ENCODE measurements around the gene GAREM1.
"Not testable (repeated sequence)": the region's sequence is repeated elsewhere in the genome, so short reads cannot be mapped to it uniquely, and the experiment has no call there.

Gene GAREM1

GRCh38 chr18:32470714-32471633, at the start of gene GAREM1:
GAREM1 (minus strand) TSS chr18:32470882; CDS start chr18:32470428, 454 bp downstream.
- intact Hi-C loops (cut with micrococcal nuclease): loop anchor here (5.0 kb wide), 2 partner anchors 184 to 314 kb away; no protein-coding TSS in a partner anchor

GRCh38 chr18:32511147-32511546, 40.5 kb upstream of the GAREM1 start:
- Mint-ChIP-seq H3K4me1 (ENCODE audit: low read depth) (no peaks in the 10 kb centered on the region), H3K9me3 (peaks cover 16% of the 10 kb centered on the region), H3K36me3 (ENCODE audit: low read depth) (no peaks in the 10 kb centered on the region), H3K27ac (no peak overlapping the region), H3K4me3 (no peak overlapping the region), H3K27me3 (no peaks in the 10 kb centered on the region)
- intact Hi-C loops (cut with micrococcal nuclease): no loop called here

More at GRCh38 chr18:32470714-32471633, at the start of gene GAREM1:
- peaks cover 30% of the 10 kb centered on the region for H3K4me1 Mint-ChIP-seq (ENCODE audit: low read depth)
- H3K27me3 Mint-ChIP-seq: peaks cover 69% of the 10 kb centered on the region
- H3K36me3 Mint-ChIP-seq (ENCODE audit: low read depth): no peaks in the 10 kb centered on the region
- H3K27ac Mint-ChIP-seq: peak within 1 kb of the TSS; percentile 41
- H3K4me3 Mint-ChIP-seq: peak within 1 kb of the TSS; percentile 82
- no peaks in the 10 kb centered on the region for H3K9me3 Mint-ChIP-seq

GRCh38 chr18:32509111-32509510, 38.4 kb upstream of the GAREM1 start:
- H3K4me3 Mint-ChIP-seq: no peak overlapping the region
- H3K4me1 Mint-ChIP-seq (ENCODE audit: low read depth): no peaks in the 10 kb centered on the region
- intact Hi-C loops (cut with micrococcal nuclease): no loop called here
- no peak overlapping the region for H3K27ac Mint-ChIP-seq
- H3K27me3 Mint-ChIP-seq: no peaks in the 10 kb centered on the region
- H3K9me3 Mint-ChIP-seq: peaks cover 16% of the 10 kb centered on the region
- H3K36me3 Mint-ChIP-seq (ENCODE audit: low read depth): no peaks in the 10 kb centered on the region

- Mint-ChIP-seq H3K9me3 (peaks cover 16% of the 10 kb centered on the region), H3K4me3 (no peak overlapping the region), H3K27ac (no peak overlapping the region), H3K36me3 (ENCODE audit: low read depth) (no peaks in the 10 kb centered on the region), H3K27me3 (no peaks in the 10 kb centered on the region), H3K4me1 (ENCODE audit: low read depth) (no peaks in the 10 kb centered on the region)
- intact Hi-C loops (cut with micrococcal nuclease): no loop called here
Observed at GRCh38 chr18:32507093-32507492, 36.4 kb upstream of the GAREM1 start.

GRCh38 chr18:32502014-32502413, 31.3 kb upstream of the GAREM1 start:
- no peak overlapping the region for H3K27ac Mint-ChIP-seq
- intact Hi-C loops (cut with micrococcal nuclease): no loop called here

GRCh38 chr18:32501242-32501641, 30.6 kb upstream of the GAREM1 start:
- H3K27ac Mint-ChIP-seq; H3K4me1 Mint-ChIP-seq (ENCODE audit: low read depth); H3K4me3 Mint-ChIP-seq; H3K36me3 Mint-ChIP-seq (ENCODE audit: low read depth); H3K9me3 Mint-ChIP-seq; intact Hi-C loops (cut with micrococcal nuclease); H3K27me3 Mint-ChIP-seq: not testable (repeated sequence)

More at GRCh38 chr18:32502014-32502413, 31.3 kb upstream of the GAREM1 start:
- H3K9me3 Mint-ChIP-seq: no peaks in the 10 kb centered on the region
- H3K4me3 Mint-ChIP-seq: no peak overlapping the region
- no peaks in the 10 kb centered on the region for H3K36me3 Mint-ChIP-seq (ENCODE audit: low read depth)
- peaks cover 2% of the 10 kb centered on the region for H3K27me3 Mint-ChIP-seq
- no peaks in the 10 kb centered on the region for H3K4me1 Mint-ChIP-seq (ENCODE audit: low read depth)

- H3K9me3 Mint-ChIP-seq: no peaks in the 10 kb centered on the region
- no peak overlapping the region for H3K27ac Mint-ChIP-seq
- intact Hi-C loops (cut with micrococcal nuclease): no loop called here
- H3K4me1 Mint-ChIP-seq (ENCODE audit: low read depth): no peaks in the 10 kb centered on the region
- peaks cover 5% of the 10 kb centered on the region for H3K27me3 Mint-ChIP-seq
- no peaks in the 10 kb centered on the region for H3K36me3 Mint-ChIP-seq (ENCODE audit: low read depth)
- no peak overlapping the region for H3K4me3 Mint-ChIP-seq
Observed at GRCh38 chr18:32483002-32483401, 12.3 kb upstream of the GAREM1 start.

GRCh38 chr18:32482117-32482516, 11.4 kb upstream of the GAREM1 start:
- peaks cover 5% of the 10 kb centered on the region for H3K27me3 Mint-ChIP-seq
- no peak overlapping the region for H3K4me3 Mint-ChIP-seq
- H3K9me3 Mint-ChIP-seq: no peaks in the 10 kb centered on the region
- H3K4me1 Mint-ChIP-seq (ENCODE audit: low read depth): no peaks in the 10 kb centered on the region
- intact Hi-C loops (cut with micrococcal nuclease): no loop called here
- H3K27ac Mint-ChIP-seq: no peak overlapping the region
- H3K36me3 Mint-ChIP-seq (ENCODE audit: low read depth): no peaks in the 10 kb centered on the region

- peaks cover 11% of the 10 kb centered on the region for H3K27me3 Mint-ChIP-seq
- no peaks in the 10 kb centered on the region for H3K4me1 Mint-ChIP-seq (ENCODE audit: low read depth)
- H3K9me3 Mint-ChIP-seq: no peaks in the 10 kb centered on the region
- H3K27ac Mint-ChIP-seq: no peak overlapping the region
- no peak overlapping the region for H3K4me3 Mint-ChIP-seq
- intact Hi-C loops (cut with micrococcal nuclease): no loop called here
- no peaks in the 10 kb centered on the region for H3K36me3 Mint-ChIP-seq (ENCODE audit: low read depth)
Observed at GRCh38 chr18:32480581-32480980, 9.9 kb upstream of the GAREM1 start.

GRCh38 chr18:32478807-32479206, 8.1 kb upstream of the GAREM1 start:
- no peaks in the 10 kb centered on the region for H3K4me1 Mint-ChIP-seq (ENCODE audit: low read depth)
- intact Hi-C loops (cut with micrococcal nuclease): no loop called here
- peaks cover 22% of the 10 kb centered on the region for H3K27me3 Mint-ChIP-seq
- no peaks in the 10 kb centered on the region for H3K36me3 Mint-ChIP-seq (ENCODE audit: low read depth)
- no peak overlapping the region for H3K4me3 Mint-ChIP-seq
- H3K9me3 Mint-ChIP-seq: no peaks in the 10 kb centered on the region
- no peak overlapping the region for H3K27ac Mint-ChIP-seq

GRCh38 chr18:32478317-32478716, 7.6 kb upstream of the GAREM1 start:
- intact Hi-C loops (cut with micrococcal nuclease): no loop called here
- Mint-ChIP-seq H3K9me3 (no peaks in the 10 kb centered on the region), H3K4me3 (no peak overlapping the region), H3K36me3 (ENCODE audit: low read depth) (no peaks in the 10 kb centered on the region), H3K4me1 (ENCODE audit: low read depth) (no peaks in the 10 kb centered on the region), H3K27ac (no peak overlapping the region), H3K27me3 (peaks cover 23% of the 10 kb centered on the region)

GRCh38 chr18:32476106-32476505, 5.4 kb upstream of the GAREM1 start:
- peaks cover 40% of the 10 kb centered on the region for H3K27me3 Mint-ChIP-seq
- no peaks in the 10 kb centered on the region for H3K36me3 Mint-ChIP-seq (ENCODE audit: low read depth)
- H3K4me3 Mint-ChIP-seq: no peak overlapping the region
- H3K27ac Mint-ChIP-seq: no peak overlapping the region
- intact Hi-C loops (cut with micrococcal nuclease): no loop called here
- peaks cover 3% of the 10 kb centered on the region for H3K4me1 Mint-ChIP-seq (ENCODE audit: low read depth)
- H3K9me3 Mint-ChIP-seq: no peaks in the 10 kb centered on the region

GRCh38 chr18:32475069-32475468, 4.4 kb upstream of the GAREM1 start:
- H3K27me3 Mint-ChIP-seq: peaks cover 46% of the 10 kb centered on the region
- H3K4me3 Mint-ChIP-seq; intact Hi-C loops (cut with micrococcal nuclease); H3K36me3 Mint-ChIP-seq (ENCODE audit: low read depth); H3K4me1 Mint-ChIP-seq (ENCODE audit: low read depth); H3K27ac Mint-ChIP-seq; H3K9me3 Mint-ChIP-seq: not testable (repeated sequence)

GRCh38 chr18:32473325-32473724, 2.6 kb upstream of the GAREM1 start:
- H3K36me3 Mint-ChIP-seq (ENCODE audit: low read depth): no peaks in the 10 kb centered on the region
- peaks cover 60% of the 10 kb centered on the region for H3K27me3 Mint-ChIP-seq
- peaks cover 27% of the 10 kb centered on the region for H3K4me1 Mint-ChIP-seq (ENCODE audit: low read depth)
- no peaks in the 10 kb centered on the region for H3K9me3 Mint-ChIP-seq
- intact Hi-C loops (cut with micrococcal nuclease): loop anchor here (5.0 kb wide), 2 partner anchors 186 to 316 kb away; no protein-coding TSS in a partner anchor
- H3K4me3 Mint-ChIP-seq: no peak overlapping the region
- no peak overlapping the region for H3K27ac Mint-ChIP-seq
